D721Med (cell line): ENCODE results near the gene PDK4.

Experiments
- DNase-seq: peaks from one replicate; pipeline ENCODE4 v3.0.0; 2011; ENCODE audit warnings: low spot score; ENCODE audit not compliant: insufficient read length
- FAIRE-seq: peaks from 2 replicates; lab custom pipeline; 2011; peaks lifted over from hg19 to GRCh38; lab: Jason Lieb, UNC
- CTCF ChIP-seq: IDR thresholded peaks from 2 replicates; pipeline ENCODE4 v1.5.1; 2012; ENCODE audit warnings: mild to moderate bottlenecking, control low read depth; ENCODE audit not compliant: insufficient read depth; ENCODE audit errors: missing control alignments

The PDK4 gene

GRCh38 chr7:95547361-95548348, 48.7 kb downstream of the PDK4 start:
- no peak for FAIRE-seq
- no peak for DNase-seq
- TF ChIP-seq CTCF, result no peak

GRCh38 chr7:95546647-95547046, 49.7 kb downstream of the PDK4 start:
- no peak for DNase-seq
- TF ChIP-seq CTCF, result no peak
- no peak for FAIRE-seq

- FAIRE-seq (no peak), DNase-seq (no peak)
- TF ChIP-seq CTCF, result no peak
Observed at GRCh38 chr7:95545673-95546072, 50.6 kb downstream of the PDK4 start.

- peak; percentile 48 for TF ChIP-seq CTCF
- DNase-seq (no peak), FAIRE-seq (peak; percentile 46)
Observed at GRCh38 chr7:95545007-95545615, 51.2 kb downstream of the PDK4 start.

GRCh38 chr7:95544171-95544570, 52.1 kb downstream of the PDK4 start:
- FAIRE-seq (no peak), DNase-seq (no peak)
- no peak for TF ChIP-seq CTCF

GRCh38 chr7:95543312-95543711, 53.0 kb downstream of the PDK4 start:
- no peak for TF ChIP-seq CTCF
- DNase-seq, result no peak
- no peak for FAIRE-seq
